ENCODE results near the gene CFAP410.

Gene CFAP410

GRCh38 chr21:44353191-44353970 lies 14.2 kb upstream of the CFAP410 start, which contains the start of gene TRPM2:
TRPM2 (plus strand) TSS chr21:44353621; CDS start chr21:44353701, 80 bp downstream.
- Histone ChIP-seq H3K27me3 (ENCODE audit: insufficient read depth, poor library complexity, severe bottlenecking) (no peaks in the 10 kb centered on the region), H3K27ac (replicated peaks) (peak within 1 kb of the TSS; percentile 99), H3K4me3 (replicated peaks; ENCODE audit: insufficient read depth, low read length) (peak within 1 kb of the TSS; percentile 39)
- DNase-seq (ENCODE audit: low read depth in 1 of 2, low spot score in 1 of 2), result peak; percentile 96 to 97
- TF ChIP-seq CTCF (IDR thresholded peaks at IDR 0.05; ENCODE audit: insufficient read depth, low read length), result no peak
- TF ChIP-seq GABPA (IDR thresholded peaks at IDR 0.05; ENCODE audit: low read depth), result 0 out of 2 replicates have a peak, but pooled peaks have one; percentile 34
- TF ChIP-seq REST (IDR thresholded peaks at IDR 0.05; ENCODE audit: insufficient replicate concordance, low read depth), result peak; percentile 57
- TF ChIP-seq SPI1 (IDR thresholded peaks at IDR 0.05; ENCODE audit: borderline replicate concordance, low read depth), result peak; percentile 35; the same call in 1 of the 2 replicates
- TF ChIP-seq POLR2AphosphoS5 (IDR thresholded peaks at IDR 0.05; ENCODE audit: low read depth), result peak; percentile 97

- peak overlapping the region; percentile 39 for H3K4me3 ChIP-seq (replicated peaks; ENCODE audit: insufficient read depth, low read length)
- DNase-seq (ENCODE audit: low read depth in 1 of 2, low spot score in 1 of 2), result peak in 1 of 2 experiments; percentile 23
- peak overlapping the region; percentile 99 for H3K27ac ChIP-seq (replicated peaks)
- TF ChIP-seq CTCF (IDR thresholded peaks at IDR 0.05; ENCODE audit: insufficient read depth, low read length) (no peak), POLR2AphosphoS5 (IDR thresholded peaks at IDR 0.05; ENCODE audit: low read depth) (no peak), REST (IDR thresholded peaks at IDR 0.05; ENCODE audit: insufficient replicate concordance, low read depth) (no peak), GABPA (IDR thresholded peaks at IDR 0.05; ENCODE audit: low read depth) (no peak), SPI1 (IDR thresholded peaks at IDR 0.05; ENCODE audit: borderline replicate concordance, low read depth) (no peak)
- no peaks in the 10 kb centered on the region for H3K27me3 ChIP-seq (ENCODE audit: insufficient read depth, poor library complexity, severe bottlenecking)
These were observed 13.2 kb upstream of the CFAP410 start for GRCh38 chr21:44352253-44352860.

- peak overlapping the region; percentile 99 for H3K27ac ChIP-seq (replicated peaks)
- no peak for DNase-seq (ENCODE audit: low read depth in 1 of 2, low spot score in 1 of 2)
- H3K4me3 ChIP-seq (replicated peaks; ENCODE audit: insufficient read depth, low read length), result peak overlapping the region; percentile 39
- H3K27me3 ChIP-seq (ENCODE audit: insufficient read depth, poor library complexity, severe bottlenecking), result no peaks in the 10 kb centered on the region
- TF ChIP-seq CTCF (IDR thresholded peaks at IDR 0.05; ENCODE audit: insufficient read depth, low read length) (no peak), GABPA (IDR thresholded peaks at IDR 0.05; ENCODE audit: low read depth) (no peak)
These were observed 12.5 kb upstream of the CFAP410 start for GRCh38 chr21:44351535-44352252.

Data from HL-60 (cell line).